Effector CD4-positive, alpha-beta T cell (primary cell): Measurements from ENCODE around the gene RNF115.
A peak's percentile ranks its signal among the peaks of the same experiment; 100 is the strongest.
"Not testable (repeated sequence)": the region's sequence is repeated elsewhere in the genome, so short reads cannot be mapped to it uniquely, and the experiment has no call there.

Experiments
- DNase-seq: peaks from one replicate; pipeline ENCODE4 v3.0.0-alpha.2; 2020
- total RNA-seq: gene quantifications from one replicate; lab custom pipeline; 2026; lab: John Stamatoyannopoulos, UW

The RNF115 gene
- 73.7 reads per million, percentile 76 among the genes with 10 or more reads in this experiment for total RNA-seq

- DNase-seq, result peak; percentile 84
These were observed at the start of gene RNF115, which contains the start of gene POLR3C for GRCh38 chr1:145823565-145824498. Gene RNF115, minus strand, starts transcription at chr1:145824095. Its CDS starts 222 bp downstream, at chr1:145823873. Gene POLR3C, plus strand, starts transcription at chr1:145824200. Its CDS starts 1,577 bp downstream, at chr1:145825777.

GRCh38 chr1:145871994-145872924 is 48.4 kb upstream of the RNF115 start:
- peak; percentile 11 for DNase-seq

- DNase-seq, result no peak
These were observed 44.3 kb upstream of the RNF115 start for GRCh38 chr1:145868232-145868631.

- DNase-seq, result no peak
These were observed 39.6 kb upstream of the RNF115 start for GRCh38 chr1:145863282-145864018.

GRCh38 chr1:145859491-145860023 is 35.7 kb upstream of the RNF115 start:
- DNase-seq, result peak; percentile 62

- peak; percentile 72 for DNase-seq
These were observed 35.1 kb upstream of the RNF115 start, which contains the start of gene PIAS3 for GRCh38 chr1:145858901-145859490. Gene PIAS3, minus strand, starts transcription at chr1:145859081. Its CDS starts 91 bp downstream, at chr1:145858990.

GRCh38 chr1:145858238-145858900 is 34.5 kb upstream of the RNF115 start:
- DNase-seq, result peak; percentile 60

GRCh38 chr1:145857170-145857569 is 33.3 kb upstream of the RNF115 start:
- DNase-seq, result no peak

GRCh38 chr1:145855426-145855948 is 31.6 kb upstream of the RNF115 start:
- DNase-seq, result no peak

- DNase-seq, result no peak
These were observed 25.7 kb upstream of the RNF115 start for GRCh38 chr1:145849356-145850160.

- no peak for DNase-seq
These were observed 23.9 kb upstream of the RNF115 start for GRCh38 chr1:145847827-145848226.

- DNase-seq, result peak; percentile 18
These were observed 22.3 kb upstream of the RNF115 start for GRCh38 chr1:145846201-145846612.

- DNase-seq, result peak; percentile 74
These were observed 21.7 kb upstream of the RNF115 start, which contains the start of gene NUDT17 for GRCh38 chr1:145845514-145846161. Gene NUDT17, plus strand, starts transcription at chr1:145845630. Its CDS starts 11 bp downstream, at chr1:145845641.

GRCh38 chr1:145845144-145845513 is 21.2 kb upstream of the RNF115 start:
- no peak for DNase-seq

- DNase-seq, result no peak
These were observed 19.1 kb upstream of the RNF115 start for GRCh38 chr1:145843031-145843430.

- no peak for DNase-seq
These were observed 13.8 kb upstream of the RNF115 start for GRCh38 chr1:145837656-145838055.

- not testable (repeated sequence) for DNase-seq
These were observed 6.9 kb upstream of the RNF115 start for GRCh38 chr1:145830810-145831209.

GRCh38 chr1:145828367-145829026 is 4.6 kb upstream of the RNF115 start:
- DNase-seq, result no peak
